Endothelial cell of umbilical vein (primary cell): ENCODE results near the gene MORF4L1. TPM values are rescaled to one million over a fixed set of nuclear protein-coding genes. Genes with fewer than 3 reads are reported as not detected.

ENCODE experiments used
- Bru-seq: library from RNA; stranded (reverse); fragments of 400-500 nt; gene quantifications from one replicate; lab custom pipeline; 2021; lab: Mats Ljungman, UMichigan
- BruChase-seq, 2 experiments: library from RNA; stranded (reverse); fragments of 400-500 nt; gene quantifications; one replicate each; lab custom pipeline; 2021; lab: Mats Ljungman, UMichigan
- BruUV-seq: library from RNA; stranded (reverse); fragments of 400-500 nt; replicated peaks from 2 replicates; lab custom pipeline; 2021; lab: Mats Ljungman, UMichigan
- CTCF ChIA-PET: fragments of 300-600, 350-600 bp; sonication (Branson Sonifier 250); formaldehyde crosslinking; loops from one replicate; lab custom pipeline; 2021; ENCODE audit warnings: antibody characterized with exemption, inconsistent platforms; lab: Charles Lee
- POLR2A ChIA-PET: fragments of 300-600, 350-600 bp; sonication (Branson Sonifier 250); formaldehyde crosslinking; loops from one replicate; lab custom pipeline; 2021; ENCODE audit warnings: antibody characterized with exemption, inconsistent platforms; lab: Charles Lee
- DNase-seq: peaks from one replicate; pipeline ENCODE4 v3.0.0-alpha.2; 2011; ENCODE audit warnings: low read depth, low spot score
- FAIRE-seq: peaks from 2 replicates; lab custom pipeline; 2011; peaks lifted over from hg19 to GRCh38; lab: Jason Lieb, UNC
- H2AFZ ChIP-seq: 2 replicates; pipeline ENCODE4 v1.6.0; 2012; ENCODE audit warnings: low read depth, low read length, control low read depth, inconsistent platforms
- H3K27ac ChIP-seq: 2 replicates; pipeline ENCODE4 v1.5.1; 2011; ENCODE audit warnings: low read depth, mild to moderate bottlenecking, control low read depth, low read length, moderate library complexity; ENCODE audit not compliant: insufficient read depth
- H3K27me3 ChIP-seq, 2 experiments: 2 replicates each; pipeline versions ENCODE4 v1.6.0 to v1.6.1; 2011; ENCODE audit warnings: low read length in 2 of 2, mixed read lengths in 1 of 2; ENCODE audit not compliant: control insufficient read depth in 2 of 2, insufficient read depth in 2 of 2
- H3K36me3 ChIP-seq, 2 experiments: 2 replicates in 1 of 2; 3 replicates in 1 of 2; pipeline ENCODE4 v1.5.1; 2011; ENCODE audit warnings: low read length in 2 of 2, mild to moderate bottlenecking in 1 of 2, moderate library complexity in 1 of 2; ENCODE audit not compliant: control insufficient read depth in 2 of 2, insufficient read depth in 2 of 2; ENCODE audit errors: extremely low read depth in 1 of 2
- H3K4me1 ChIP-seq: 3 replicates; pipeline ENCODE4 v1.5.1; 2011; ENCODE audit warnings: mild to moderate bottlenecking, low read length; ENCODE audit not compliant: control insufficient read depth, insufficient read depth; ENCODE audit errors: extremely low read depth
- H3K4me2 ChIP-seq: 2 replicates; pipeline ENCODE4 v1.6.1; 2011; ENCODE audit warnings: low read length, control low read depth, mixed read lengths; ENCODE audit not compliant: insufficient read depth
- H3K4me3 ChIP-seq, 3 experiments: fragments of 200-600 bp in 1 of 3; sonication (generic), shearing (Covaris generic) in 1 of 3; replicated peaks in 1 of 3; 2 replicates each; pipeline ENCODE4 v1.5.1; 2011 to 2016; ENCODE audit warnings: control low read depth in 3 of 3, low read length in 3 of 3, mild to moderate bottlenecking in 2 of 3, inconsistent platforms in 1 of 3, low read depth in 1 of 3, moderate library complexity in 1 of 3; ENCODE audit not compliant: insufficient read depth in 1 of 3
- H3K79me2 ChIP-seq: 2 replicates; pipeline ENCODE4 v1.6.0; 2012; ENCODE audit warnings: low read length, inconsistent platforms; ENCODE audit not compliant: control insufficient read depth, insufficient read depth
- H3K9ac ChIP-seq: replicated peaks from 2 replicates; pipeline ENCODE3; 2011; ENCODE audit warnings: low read length, control low read depth; ENCODE audit not compliant: insufficient read depth; ENCODE audit errors: extremely low read depth
- H3K9me1 ChIP-seq: replicated peaks from 3 replicates; pipeline ENCODE4 v1.6.0; 2011; ENCODE audit warnings: mild to moderate bottlenecking, low read length; ENCODE audit not compliant: control insufficient read depth, insufficient read depth; ENCODE audit errors: extremely low read depth
- H3K9me3 ChIP-seq: replicated peaks from 2 replicates; pipeline ENCODE4 v1.5.1; 2012; ENCODE audit warnings: low read length, inconsistent platforms; ENCODE audit not compliant: control insufficient read depth, insufficient read depth
- H4K20me1 ChIP-seq: replicated peaks from 2 replicates; pipeline ENCODE3; 2011; ENCODE audit warnings: mild to moderate bottlenecking, low read length; ENCODE audit not compliant: control insufficient read depth, insufficient read depth; ENCODE audit errors: extremely low read depth
- EZH2 ChIP-seq: IDR thresholded peaks from 2 replicates; pipeline ENCODE4 v1.6.1; 2012; ENCODE audit warnings: borderline replicate concordance, low read depth, mild to moderate bottlenecking, moderate library complexity, low read length, inconsistent platforms; ENCODE audit not compliant: severe bottlenecking
- FOS ChIP-seq: IDR thresholded peaks from 2 replicates; pipeline ENCODE4 v1.6.1; 2011; ENCODE audit warnings: mild to moderate bottlenecking, low read length, moderate library complexity, borderline replicate concordance; ENCODE audit not compliant: insufficient read depth
- GATA2 ChIP-seq: IDR thresholded peaks from 2 replicates; pipeline ENCODE4 v1.7.0; 2011; ENCODE audit warnings: low read depth, mild to moderate bottlenecking, moderate library complexity, mixed read lengths, low read length; ENCODE audit not compliant: insufficient read length, insufficient read depth
- JUN ChIP-seq: IDR thresholded peaks from 2 replicates; pipeline ENCODE4 v1.6.1; 2011; ENCODE audit warnings: borderline replicate concordance, low read depth; ENCODE audit not compliant: insufficient read length, insufficient read depth
- MYC ChIP-seq: IDR thresholded peaks from one replicate; pipeline ENCODE4 v1.6.1; 2011; ENCODE audit warnings: mild to moderate bottlenecking, low read depth, low read length
- POLR2AphosphoS5 ChIP-seq: IDR thresholded peaks from 2 replicates; pipeline ENCODE4 v1.6.1; 2012; ENCODE audit warnings: low read depth, mild to moderate bottlenecking, control low read depth, low read length, moderate library complexity; ENCODE audit not compliant: insufficient read depth
- dilution Hi-C: fragments of 300-500 bp; cut with MboI; formaldehyde crosslinking; loops from one replicate; pipeline ENCODE4 v1.15.0; 2019; ENCODE audit warnings: low sequenced_read_pairs; ENCODE audit not compliant: extremely low pct_ligation_motif_present
- intact Hi-C: fragments of 100-400 bp; cut with micrococcal nuclease; formaldehyde crosslinking; loops from one replicate; pipeline ENCODE4 v1.10.0; 2022
- long read RNA-seq: library from polyadenylated mRNA; stranded (forward); transcript quantifications from one replicate; pipeline ENCODE4 v2.0.0, GENCODE V29; 2021
- polyA minus RNA-seq, 3 experiments: library from RNA; depleted of rRNA, polyadenylated mRNA; stranded (reverse); fragments of >200 nt; gene quantifications; 1 replicate in 1 of 3; 2 replicates in 2 of 3; pipeline ENCODE4 v1.2.3, GENCODE V29; 2011
- polyA plus RNA-seq, 4 experiments: library from polyadenylated mRNA; depleted of rRNA in 3 of 4; stranded (reverse) in 3 of 4; unstranded in 1 of 4; fragments of >200 nt; gene quantifications; 2 replicates each; pipeline versions ENCODE4 v1.2.1 to v1.2.3, GENCODE V29; 2011 to 2012; ENCODE audit warnings: missing spikeins in 1 of 4
- total RNA-seq: library from RNA; stranded (reverse); gene quantifications from 2 replicates; pipeline ENCODE4 v1.2.3, GENCODE V29; 2021
- TF ChIP-seq, protein P1 (sequence below), 2 donors: IDR thresholded peaks; 1 replicate in 1 of 2; 2 replicates in 1 of 2; pipeline ENCODE4 v1.5.1; 2011; ENCODE audit warnings: low read length in 2 of 2, mild to moderate bottlenecking in 2 of 2, moderate library complexity in 2 of 2, control low read depth in 1 of 2, inconsistent platforms in 1 of 2, low read depth in 1 of 2; ENCODE audit not compliant: insufficient read depth in 1 of 2; ENCODE audit errors: extremely low read depth in 1 of 2

The MORF4L1 gene, protein sequence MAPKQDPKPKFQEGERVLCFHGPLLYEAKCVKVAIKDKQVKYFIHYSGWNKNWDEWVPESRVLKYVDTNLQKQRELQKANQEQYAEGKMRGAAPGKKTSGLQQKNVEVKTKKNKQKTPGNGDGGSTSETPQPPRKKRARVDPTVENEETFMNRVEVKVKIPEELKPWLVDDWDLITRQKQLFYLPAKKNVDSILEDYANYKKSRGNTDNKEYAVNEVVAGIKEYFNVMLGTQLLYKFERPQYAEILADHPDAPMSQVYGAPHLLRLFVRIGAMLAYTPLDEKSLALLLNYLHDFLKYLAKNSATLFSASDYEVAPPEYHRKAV
- 404 and 417 TPM in 2 replicates for total RNA-seq
- 135 and 164 TPM in 2 replicates for polyA plus RNA-seq
- polyA plus RNA-seq (2011; cell fraction: cytosol; rRNA removed), result 234 and 265 TPM in 2 replicates
- polyA plus RNA-seq (2011; cell fraction: nucleus; rRNA removed), result 123 and 153 TPM in 2 replicates
- polyA plus RNA-seq (2012), result 283 and 350 TPM in 2 replicates
- polyA minus RNA-seq, result 82.5 and 86.5 TPM in 2 replicates
- polyA minus RNA-seq (2011; cell fraction: cytosol; rRNA and poly(A)+ RNA removed), result 82.4 TPM
- polyA minus RNA-seq (2011; cell fraction: nucleus; rRNA and poly(A)+ RNA removed), result 108 and 150 TPM in 2 replicates
- Bru-seq, nascent RNA, result percentile 89 among the genes with signal in this experiment
- BruChase-seq, experiment 1, labeled RNA remaining after a 6-hour chase, result percentile 94 among the genes with signal in this experiment
- BruChase-seq, experiment 2, labeled RNA remaining after a 2-hour chase, result percentile 86 among the genes with signal in this experiment
- long read RNA-seq, transcript MORF4L1-201 (13 exons, 2,359 nt), result minor isoform, 23 of 820 reads
- long read RNA-seq, transcript MORF4L1-203 (12 exons, 1,880 nt), result major isoform, 651 of 820 reads
- long read RNA-seq, partial matches to known transcripts, result 57 of 820 reads
- long read RNA-seq, other reads (novel, unspliced or antisense), result 86 of 820 reads

DNA sequence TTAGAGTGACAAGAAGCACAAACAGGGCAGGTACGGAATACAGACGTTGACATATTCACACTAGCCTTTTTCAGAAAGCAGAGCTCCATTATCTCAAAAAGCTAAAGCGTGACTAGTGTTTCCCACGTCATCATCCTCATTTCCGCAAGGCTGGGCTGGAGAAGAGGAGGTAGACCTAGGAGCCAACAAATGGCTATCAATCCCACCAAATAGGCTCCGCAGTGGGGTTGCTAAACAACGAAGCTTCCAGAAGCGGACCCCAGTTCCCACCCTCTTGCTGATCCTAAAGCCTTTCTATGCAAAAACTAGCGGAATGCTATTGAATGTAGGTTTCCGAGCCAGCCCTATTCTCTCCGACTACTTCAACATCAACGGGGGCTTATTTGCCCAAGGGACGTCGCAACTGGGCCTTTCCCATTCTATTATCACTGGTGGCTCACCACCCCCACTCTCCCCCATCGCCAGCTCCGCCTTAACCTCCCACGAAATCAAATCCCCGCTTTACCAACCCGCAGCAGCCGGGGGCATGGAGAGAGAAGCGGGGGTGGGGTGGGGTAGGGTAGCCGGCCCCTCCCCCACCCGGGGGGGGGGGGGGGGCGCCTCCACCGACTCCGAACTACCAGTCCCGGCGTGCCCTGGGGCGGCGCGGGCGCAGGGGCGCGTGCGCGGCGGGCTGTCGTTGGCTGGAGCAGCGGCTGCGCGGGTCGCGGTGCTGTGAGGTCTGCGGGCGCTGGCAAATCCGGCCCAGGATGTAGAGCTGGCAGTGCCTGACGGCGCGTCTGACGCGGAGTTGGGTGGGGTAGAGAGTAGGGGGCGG lies at the start of gene MORF4L1:
TSS of gene MORF4L1 (plus strand) at position 736 of the 817 bp plus-strand sequence. CDS start 128 bp downstream, outside the sequence.
- no peaks in the 10 kb centered on the region for H3K36me3 ChIP-seq
- peak within 1 kb of the TSS; percentile 98 for H3K27ac ChIP-seq
- POLR2A ChIA-PET, result interaction anchor here (0.6 to 1.8 kb wide), 5 partner anchors 8 to 593 kb away, joined by 3 to 14 read pairs (median 4); partner anchors contain the start of gene ADAMTS7
- peak within 1 kb of the TSS; percentile 83 to 97 (median 91) for H3K4me3 ChIP-seq
- no peaks in the 10 kb centered on the region for H3K27me3 ChIP-seq
- peak within 1 kb of the TSS; percentile 95 for H3K4me2 ChIP-seq
- peak; percentile 99 for DNase-seq
- H3K9me3 ChIP-seq, result no peaks in the 10 kb centered on the region
- intact Hi-C loops (loop anchor here (2.0 kb wide), 1 partner anchor 116 kb away; no protein-coding TSS in a partner anchor), dilution Hi-C loops (no loop called here)
- TF ChIP-seq POLR2AphosphoS5 (no peak), JUN (no peak), MYC (no peak), FOS (no peak), EZH2 (no peak), GATA2 (no peak)
- TF ChIP-seq, protein P1, sequence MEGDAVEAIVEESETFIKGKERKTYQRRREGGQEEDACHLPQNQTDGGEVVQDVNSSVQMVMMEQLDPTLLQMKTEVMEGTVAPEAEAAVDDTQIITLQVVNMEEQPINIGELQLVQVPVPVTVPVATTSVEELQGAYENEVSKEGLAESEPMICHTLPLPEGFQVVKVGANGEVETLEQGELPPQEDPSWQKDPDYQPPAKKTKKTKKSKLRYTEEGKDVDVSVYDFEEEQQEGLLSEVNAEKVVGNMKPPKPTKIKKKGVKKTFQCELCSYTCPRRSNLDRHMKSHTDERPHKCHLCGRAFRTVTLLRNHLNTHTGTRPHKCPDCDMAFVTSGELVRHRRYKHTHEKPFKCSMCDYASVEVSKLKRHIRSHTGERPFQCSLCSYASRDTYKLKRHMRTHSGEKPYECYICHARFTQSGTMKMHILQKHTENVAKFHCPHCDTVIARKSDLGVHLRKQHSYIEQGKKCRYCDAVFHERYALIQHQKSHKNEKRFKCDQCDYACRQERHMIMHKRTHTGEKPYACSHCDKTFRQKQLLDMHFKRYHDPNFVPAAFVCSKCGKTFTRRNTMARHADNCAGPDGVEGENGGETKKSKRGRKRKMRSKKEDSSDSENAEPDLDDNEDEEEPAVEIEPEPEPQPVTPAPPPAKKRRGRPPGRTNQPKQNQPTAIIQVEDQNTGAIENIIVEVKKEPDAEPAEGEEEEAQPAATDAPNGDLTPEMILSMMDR (IDR thresholded peaks at IDR 0.05; ENCODE audit: extremely low read depth in 1 of 2, insufficient read depth in 1 of 2, low read depth in 1 of 2, low read length in 2 of 2), result no peak
- H3K4me1 ChIP-seq, result peaks cover 22% of the 10 kb centered on the region
- H3K9me1 ChIP-seq, result no peaks in the 10 kb centered on the region
- CTCF ChIA-PET, result interaction anchor here (0.7 to 2.6 kb wide), 7 partner anchors 7 to 307 kb away, joined by 3 to 24 read pairs (median 4); partner anchors contain the start of genes ADAMTS7 and CHRNA5
- peak within 1 kb of the TSS; percentile 97 for H3K9ac ChIP-seq
- H4K20me1 ChIP-seq, result peaks cover 18% of the 10 kb centered on the region
- peaks cover 45% of the 10 kb centered on the region for H3K79me2 ChIP-seq
- FAIRE-seq, result peak; percentile 77
- BruUV-seq, result TSS peak; percentile 51
- peak within 1 kb of the TSS; percentile 86 for H2AFZ ChIP-seq
